Lower lobe of right lung (tissue), 2 donors: ENCODE data around the gene FGGY. TPM values are rescaled to one million over a fixed set of nuclear protein-coding genes. Genes with fewer than 3 reads are reported as not detected.

Source experiments
- ATAC-seq, 2 donors: fragments of 200-7000 bp; cut with Tn5 transposase; one replicate each; pipeline ENCODE4 v1.9.1; 2020 to 2022; ENCODE audit warnings: mild to moderate bottlenecking in 2 of 2, moderate library complexity in 2 of 2
- DNase-seq: peaks from one replicate; pipeline ENCODE4 v3.0.0-alpha.2; 2020
- H3K27ac ChIP-seq: fragments of 200-600 bp; one replicate; pipeline ENCODE4 v1.8.0; 2022
- H3K27me3 ChIP-seq: fragments of 200-600 bp; one replicate; pipeline ENCODE4 v1.8.0; 2022; ENCODE audit warnings: low read depth
- H3K36me3 ChIP-seq: fragments of 200-600 bp; one replicate; pipeline ENCODE4 v1.8.0; 2022; ENCODE audit warnings: mild to moderate bottlenecking
- H3K4me1 ChIP-seq: fragments of 200-600 bp; one replicate; pipeline ENCODE4 v1.8.0; 2022
- H3K4me3 ChIP-seq: fragments of 200-600 bp; one replicate; pipeline ENCODE4 v1.8.0; 2022; ENCODE audit warnings: mild to moderate bottlenecking
- H3K9me3 ChIP-seq: fragments of 200-600 bp; one replicate; pipeline ENCODE4 v1.8.0; 2022
- CTCF ChIP-seq: fragments of 200-600 bp; IDR thresholded peaks from one replicate; pipeline ENCODE4 v1.8.0; 2022; ENCODE audit warnings: antibody characterized with exemption, mild to moderate bottlenecking
- intact Hi-C: fragments of 100-400 bp; cut with DNase I; formaldehyde crosslinking; loops from one replicate; pipeline ENCODE4 v1.11.0; 2022
- total RNA-seq: library from RNA; stranded (reverse); fragmentation: NEBNext Ultra II Directional; extraction: Animal tissue kit (Norgen Biotek cat#: 25700); gene quantifications from one replicate; pipeline ENCODE4 v1.2.1, GENCODE V29; 2021
- donor health status: DM: no; HTN: yes; CAD: no; lungs with severe emphysema.

Gene FGGY
- total RNA-seq, 1 donor from 2014 or later = 31.4 TPM

GRCh38 chr1:59561796-59562195 lies 264.9 kb downstream of the FGGY start:
- Histone ChIP-seq H3K4me1 (no peaks in the 10 kb centered on the region), H3K27me3 (no peaks in the 10 kb centered on the region), H3K9me3 (peaks cover 8% of the 10 kb centered on the region), H3K36me3 (no peaks in the 10 kb centered on the region), H3K4me3 (no peak overlapping the region), H3K27ac (no peak overlapping the region)
- ATAC-seq (no peak), DNase-seq (no peak)
- intact Hi-C loops = no loop called here
- no peak for TF ChIP-seq CTCF

DNA sequence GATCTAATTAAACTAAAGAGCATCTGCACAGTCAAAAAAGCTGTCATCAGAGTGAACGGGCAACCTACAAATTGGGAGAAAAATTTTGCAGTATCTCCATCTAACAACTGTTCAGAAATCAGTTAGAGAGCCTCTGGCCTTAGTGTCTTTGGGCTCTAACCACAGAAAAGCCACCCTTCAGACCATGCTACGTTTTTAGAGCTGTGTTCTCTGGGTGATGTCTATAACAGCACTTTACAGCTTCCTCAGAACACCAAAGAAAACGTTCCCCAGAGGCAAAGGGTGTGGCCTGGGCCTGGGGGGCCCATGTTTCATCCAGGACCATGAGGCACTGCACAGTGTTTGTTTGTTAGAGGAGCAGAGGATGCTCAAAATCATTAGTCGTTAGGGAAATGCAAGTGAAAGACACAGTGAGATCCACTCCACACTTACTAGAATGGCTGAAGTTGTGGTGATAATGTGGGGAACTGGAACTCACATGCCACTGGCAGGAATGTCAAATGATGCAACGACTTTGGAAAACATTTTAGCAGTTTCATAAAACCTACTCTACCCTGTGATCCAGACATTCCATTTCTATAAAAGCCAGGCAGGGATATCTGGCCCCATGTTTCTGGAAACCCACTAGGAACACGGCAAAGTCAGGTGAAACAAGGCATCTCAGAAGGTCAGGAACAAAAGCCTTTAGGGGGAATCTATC lies 267.4 kb downstream of the FGGY start:
- Histone ChIP-seq H3K27me3 (no peaks in the 10 kb centered on the region), H3K4me3 (no peak overlapping the region), H3K27ac (no peak overlapping the region), H3K9me3 (no peaks in the 10 kb centered on the region), H3K4me1 (peaks cover 3% of the 10 kb centered on the region), H3K36me3 (no peaks in the 10 kb centered on the region)
- ATAC-seq (no peak), DNase-seq (no peak)
- TF ChIP-seq CTCF = no peak
- intact Hi-C loops = no loop called here

- no peak for DNase-seq
- ATAC-seq = peak in 1 of 2 donors; percentile 64
- H3K4me1 ChIP-seq = peaks cover 18% of the 10 kb centered on the region
- H3K27me3 ChIP-seq = no peaks in the 10 kb centered on the region
- TF ChIP-seq CTCF = no peak
- intact Hi-C loops = no loop called here
- H3K36me3 ChIP-seq = no peaks in the 10 kb centered on the region
- no peak overlapping the region for H3K27ac ChIP-seq
- no peak overlapping the region for H3K4me3 ChIP-seq
- no peaks in the 10 kb centered on the region for H3K9me3 ChIP-seq
These were observed 268.9 kb downstream of the FGGY start for GRCh38 chr1:59565611-59566410.

DNA sequence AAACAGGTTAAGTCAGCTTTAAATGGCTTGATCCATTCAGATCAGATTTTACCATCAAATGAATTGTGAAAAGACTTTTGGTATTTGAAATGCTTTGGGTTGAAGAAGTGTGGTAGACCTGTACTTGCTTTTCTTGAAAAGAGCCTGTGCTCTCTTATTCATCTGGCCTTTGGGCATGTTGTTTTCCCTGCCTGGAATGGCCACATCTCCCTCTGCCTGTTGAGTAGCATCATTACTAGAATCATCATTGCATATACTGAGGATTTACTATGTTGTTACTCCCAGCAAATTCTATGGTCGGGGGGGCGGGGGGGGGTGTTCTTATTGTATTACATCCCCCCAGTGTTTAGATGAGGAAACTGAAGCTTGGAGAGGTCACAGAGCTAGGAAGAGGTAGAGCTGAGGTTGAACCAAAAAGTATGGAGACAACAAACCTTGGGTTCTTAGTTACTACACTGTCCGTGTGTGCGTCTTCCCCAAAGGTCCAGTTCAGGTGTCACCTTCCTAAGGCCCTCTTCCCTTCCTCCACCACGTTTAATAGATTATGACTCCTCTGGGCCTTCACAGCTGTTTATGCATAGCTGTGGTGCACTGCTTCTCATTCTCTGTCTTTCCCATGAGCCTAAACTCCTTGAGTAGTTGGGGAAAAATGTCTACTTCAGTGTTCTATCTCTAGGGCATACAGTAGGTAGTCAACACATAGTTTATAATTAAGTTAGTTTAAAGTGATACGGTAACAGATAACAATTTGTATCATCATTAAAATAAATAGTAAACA lies 271.5 kb downstream of the FGGY start:
- DNase-seq (no peak), ATAC-seq (no peak)
- no peak for TF ChIP-seq CTCF
- Histone ChIP-seq H3K9me3 (no peaks in the 10 kb centered on the region), H3K27me3 (no peaks in the 10 kb centered on the region), H3K4me1 (peaks cover 25% of the 10 kb centered on the region), H3K4me3 (no peak overlapping the region), H3K27ac (no peak overlapping the region), H3K36me3 (no peaks in the 10 kb centered on the region)
- intact Hi-C loops = no loop called here

GRCh38 chr1:59569198-59569597 lies 272.3 kb downstream of the FGGY start:
- Histone ChIP-seq H3K36me3 (no peaks in the 10 kb centered on the region), H3K9me3 (peaks cover 6% of the 10 kb centered on the region), H3K27ac (no peak overlapping the region), H3K27me3 (no peaks in the 10 kb centered on the region), H3K4me3 (no peak overlapping the region), H3K4me1 (peaks cover 25% of the 10 kb centered on the region)
- DNase-seq (no peak), ATAC-seq (no peak)
- TF ChIP-seq CTCF = no peak
- intact Hi-C loops = no loop called here
